C4-2B (cell line): ENCODE measurements around the gene KLHL22.

Experiments
- ZFX ChIP-seq: fragments of 450-650 bp; IDR thresholded peaks from 2 replicates; pipeline ENCODE4 v1.6.1; 2017
- TF ChIP-seq, protein P1 (sequence below): fragments of 450-650 bp; conservative IDR thresholded peaks from 2 replicates; pipeline ENCODE4 v1.5.1; 2017; ENCODE audit warnings: mild to moderate bottlenecking

DNA sequence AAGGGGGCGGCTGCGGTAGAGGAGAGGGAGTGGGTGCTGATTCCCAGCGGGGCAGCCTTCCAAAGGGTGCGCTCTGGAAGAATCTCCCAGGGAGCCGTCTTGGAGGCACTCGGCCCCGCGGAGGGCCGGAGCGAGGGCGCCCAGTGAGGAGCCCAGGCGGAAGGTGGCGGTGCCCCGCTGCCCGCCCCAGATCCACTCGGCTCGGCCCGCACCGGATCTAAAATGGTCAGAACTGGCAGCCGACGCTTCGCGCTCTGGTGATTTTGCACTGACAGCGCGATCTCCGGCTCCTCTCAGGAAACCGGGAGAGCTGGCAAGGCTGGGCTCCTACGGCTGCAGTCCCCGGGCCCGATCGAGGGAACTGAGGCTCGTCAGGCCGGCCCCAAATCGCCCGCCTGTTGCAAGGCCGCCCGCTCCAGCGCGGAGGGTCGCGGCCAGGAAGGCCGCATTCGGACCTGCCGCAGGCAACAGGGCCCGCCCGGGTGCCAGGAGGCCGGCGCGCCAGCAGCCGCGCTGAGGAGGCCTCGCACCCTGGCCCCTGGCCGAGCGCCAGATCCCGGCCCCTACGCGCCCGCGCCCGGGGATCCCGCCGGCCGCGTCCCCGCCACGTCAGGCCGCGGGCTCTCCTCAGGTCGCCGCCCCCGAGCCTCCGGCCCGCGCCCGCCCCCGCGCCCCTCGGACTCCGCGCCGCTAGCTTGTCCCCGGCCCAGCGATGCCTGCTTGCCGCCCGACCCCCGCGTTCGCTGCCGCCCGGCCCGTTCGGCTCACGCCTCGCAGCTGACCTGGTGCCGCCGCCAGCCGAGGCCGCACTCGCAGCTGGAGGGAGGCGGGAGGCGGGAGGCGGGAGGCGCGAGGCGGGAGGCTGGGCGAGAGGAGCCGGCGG, at the start of gene KLHL22:
- TF ChIP-seq, protein P1, sequence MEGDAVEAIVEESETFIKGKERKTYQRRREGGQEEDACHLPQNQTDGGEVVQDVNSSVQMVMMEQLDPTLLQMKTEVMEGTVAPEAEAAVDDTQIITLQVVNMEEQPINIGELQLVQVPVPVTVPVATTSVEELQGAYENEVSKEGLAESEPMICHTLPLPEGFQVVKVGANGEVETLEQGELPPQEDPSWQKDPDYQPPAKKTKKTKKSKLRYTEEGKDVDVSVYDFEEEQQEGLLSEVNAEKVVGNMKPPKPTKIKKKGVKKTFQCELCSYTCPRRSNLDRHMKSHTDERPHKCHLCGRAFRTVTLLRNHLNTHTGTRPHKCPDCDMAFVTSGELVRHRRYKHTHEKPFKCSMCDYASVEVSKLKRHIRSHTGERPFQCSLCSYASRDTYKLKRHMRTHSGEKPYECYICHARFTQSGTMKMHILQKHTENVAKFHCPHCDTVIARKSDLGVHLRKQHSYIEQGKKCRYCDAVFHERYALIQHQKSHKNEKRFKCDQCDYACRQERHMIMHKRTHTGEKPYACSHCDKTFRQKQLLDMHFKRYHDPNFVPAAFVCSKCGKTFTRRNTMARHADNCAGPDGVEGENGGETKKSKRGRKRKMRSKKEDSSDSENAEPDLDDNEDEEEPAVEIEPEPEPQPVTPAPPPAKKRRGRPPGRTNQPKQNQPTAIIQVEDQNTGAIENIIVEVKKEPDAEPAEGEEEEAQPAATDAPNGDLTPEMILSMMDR: no peak
- TF ChIP-seq ZFX: peak; percentile 97
